Choroid plexus epithelial cell (primary cell): Measurements from ENCODE around the gene CD48.
A peak's percentile ranks its signal among the peaks of the same experiment; 100 is the strongest.

ENCODE experiments used
- DNase-seq: peaks from one replicate; pipeline ENCODE4 v3.0.0-alpha.2; 2010; ENCODE audit warnings: low read depth
- H3K4me3 ChIP-seq: 2 replicates; pipeline ENCODE4 v1.5.1; 2011; ENCODE audit warnings: low read depth, mild to moderate bottlenecking, control low read depth, low read length, moderate library complexity
- CTCF ChIP-seq: conservative IDR thresholded peaks from 2 replicates; pipeline ENCODE4 v1.5.1; 2011; ENCODE audit warnings: low read depth, mild to moderate bottlenecking, control low read depth, inconsistent platforms, low read length, moderate library complexity

Gene CD48

DNA sequence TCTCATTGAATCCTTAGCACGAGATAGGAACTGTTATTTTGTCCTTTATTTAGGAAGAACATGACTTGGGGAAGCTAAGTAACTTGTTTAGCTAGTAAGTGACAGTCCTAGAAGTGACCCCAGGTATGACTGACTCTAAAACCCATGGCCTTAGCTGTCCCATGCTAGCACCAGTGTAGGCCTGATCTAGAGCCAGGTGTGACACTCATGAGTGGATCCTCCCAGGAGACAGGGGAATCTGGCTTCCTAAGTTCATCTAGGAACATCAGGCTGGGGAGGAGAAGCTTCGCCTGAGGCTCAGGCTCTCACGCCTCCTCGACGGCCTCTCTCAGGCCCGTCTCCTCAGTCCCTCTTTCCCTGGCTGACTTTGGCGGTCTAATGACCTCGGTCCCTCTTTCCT is 31.2 kb downstream of the CD48 start:
- no peak for DNase-seq
- TF ChIP-seq CTCF = no peak
- no peak overlapping the region for H3K4me3 ChIP-seq

- DNase-seq = no peak
- no peak overlapping the region for H3K4me3 ChIP-seq
- TF ChIP-seq CTCF = no peak
Measured at GRCh38 chr1:160679893-160680292, 31.7 kb downstream of the CD48 start.

DNA sequence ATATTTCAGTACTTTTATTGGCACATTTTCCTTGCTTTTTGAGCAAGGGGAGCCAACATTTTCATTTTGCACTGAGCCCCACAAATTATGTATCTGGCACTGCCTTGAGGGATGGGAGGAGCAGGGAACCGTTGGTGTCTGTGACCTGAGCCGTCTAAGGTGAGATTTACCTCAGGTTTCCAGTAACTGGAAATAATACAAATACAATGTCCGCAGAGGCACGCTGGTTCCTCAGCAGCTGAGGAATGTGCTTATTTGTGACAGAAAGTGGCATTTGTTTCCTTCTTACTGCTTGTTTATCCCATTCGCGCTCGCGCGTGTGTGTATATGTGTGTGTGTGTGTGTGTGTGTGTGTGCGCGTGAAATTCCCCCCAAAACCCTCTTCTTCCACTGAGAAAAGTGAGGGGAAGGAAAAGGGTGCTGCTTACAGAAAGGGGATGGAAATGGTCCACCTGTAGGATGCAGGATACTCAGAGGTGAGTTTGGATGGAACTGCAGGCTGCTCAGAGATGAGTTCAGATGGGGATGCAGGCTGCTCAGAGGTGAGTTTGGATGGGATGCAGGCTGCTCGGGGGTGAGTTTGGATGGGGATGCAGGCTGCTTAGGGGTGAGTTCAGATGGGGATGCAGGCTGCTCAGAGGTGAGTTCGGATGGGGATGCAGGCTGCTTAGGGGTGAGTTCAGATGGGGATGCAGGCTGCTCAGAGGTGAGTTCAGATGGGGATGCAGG is 34.6 kb downstream of the CD48 start:
- no peak for DNase-seq
- no peak overlapping the region for H3K4me3 ChIP-seq
- TF ChIP-seq CTCF = no peak

- peak; percentile 93 for TF ChIP-seq CTCF
- peak; percentile 84 for DNase-seq
Measured at GRCh38 chr1:160675641-160676410, 35.8 kb downstream of the CD48 start.

GRCh38 chr1:160674415-160674814 is 37.2 kb downstream of the CD48 start:
- no peak for TF ChIP-seq CTCF
- no peak for DNase-seq
- H3K4me3 ChIP-seq = no peak overlapping the region

More at GRCh38 chr1:160675641-160676410, 35.8 kb downstream of the CD48 start:
- no peak overlapping the region for H3K4me3 ChIP-seq

DNA sequence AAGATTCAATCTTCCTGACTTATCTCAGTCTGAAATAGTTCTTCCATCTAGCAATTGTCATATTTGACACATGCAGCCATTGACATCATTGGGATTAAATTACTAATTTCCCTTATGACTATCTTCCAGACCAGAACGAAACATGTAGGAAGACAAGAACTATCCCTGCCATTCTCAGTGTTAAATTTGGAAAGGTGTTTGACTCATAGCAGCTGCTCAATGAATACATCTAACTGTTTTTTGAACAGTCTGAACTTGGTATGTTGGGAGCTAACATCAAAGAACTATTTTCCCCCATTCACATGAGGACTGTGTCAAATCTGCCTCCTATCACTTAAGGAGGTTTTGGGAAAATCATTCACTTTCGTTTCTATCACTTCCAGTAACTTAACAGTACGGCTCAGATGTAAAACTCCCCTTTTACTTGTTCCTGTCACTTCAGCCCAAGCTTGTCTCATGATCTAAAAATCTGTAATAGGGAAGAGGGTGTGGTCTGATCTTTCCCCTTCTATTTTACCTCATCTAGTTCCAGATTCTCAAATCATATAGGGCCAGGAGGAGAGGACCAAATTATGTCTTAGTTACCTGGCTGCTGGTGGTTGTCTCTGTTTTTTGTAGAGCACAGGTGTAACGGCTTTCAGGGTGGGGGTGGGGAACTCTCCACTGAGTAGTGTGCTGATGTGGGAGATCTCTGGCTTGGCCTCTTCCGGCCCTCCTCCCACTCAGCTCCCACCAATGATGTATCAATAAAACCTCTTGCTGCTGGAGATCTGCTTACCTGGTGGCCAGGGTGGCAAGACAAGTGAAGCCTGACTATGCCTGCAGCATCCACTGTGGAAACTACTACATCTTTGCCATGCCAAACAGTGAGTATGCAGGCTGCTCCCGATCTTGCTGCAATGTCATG is 38.6 kb downstream of the CD48 start:
- no peak for TF ChIP-seq CTCF
- H3K4me3 ChIP-seq = no peak overlapping the region
- DNase-seq = no peak
